GM19240 (cell line): Measurements from ENCODE around the gene SPEN.

Source experiments
- DNase-seq: peaks from one replicate; pipeline ENCODE4 v3.0.0; 2011; ENCODE audit warnings: low spot score; ENCODE audit not compliant: insufficient read length

Gene SPEN

GRCh38 chr1:15934211-15935055, 86.9 kb downstream of the SPEN start:
- no peak for DNase-seq

GRCh38 chr1:15935056-15935950, 87.8 kb downstream of the SPEN start:
- no peak for DNase-seq

- no peak for DNase-seq
Observed at GRCh38 chr1:15936025-15936424, 88.5 kb downstream of the SPEN start.

- no peak for DNase-seq
Observed at GRCh38 chr1:15937146-15937545, 89.6 kb downstream of the SPEN start.

- no peak for DNase-seq
Observed at GRCh38 chr1:15937706-15938168, 90.2 kb downstream of the SPEN start.

- no peak for DNase-seq
Observed at GRCh38 chr1:15938628-15939161, 91.2 kb downstream of the SPEN start.

GRCh38 chr1:15939181-15940109, 91.9 kb downstream of the SPEN start:
- no peak for DNase-seq

GRCh38 chr1:15940110-15941043, 92.9 kb downstream of the SPEN start:
- no peak for DNase-seq

- no peak for DNase-seq
Observed at GRCh38 chr1:15941044-15941840, 93.7 kb downstream of the SPEN start.

- DNase-seq, result no peak
Observed at GRCh38 chr1:15941899-15942660, 94.6 kb downstream of the SPEN start.

- DNase-seq, result no peak
Observed at GRCh38 chr1:15942661-15943327, 95.3 kb downstream of the SPEN start.

GRCh38 chr1:15943328-15943991, 96.0 kb downstream of the SPEN start:
- no peak for DNase-seq

- no peak for DNase-seq
Observed at GRCh38 chr1:15943992-15944307, 96.4 kb downstream of the SPEN start.

GRCh38 chr1:15944308-15945010, 97.0 kb downstream of the SPEN start:
- no peak for DNase-seq

- no peak for DNase-seq
Observed at GRCh38 chr1:15945011-15945831, 97.7 kb downstream of the SPEN start.
